Colon (tissue), 2 donors: ENCODE results near the gene RCSD1.

ENCODE experiments used
- FAIRE-seq: peaks from 2 replicates; lab custom pipeline; 2012; peaks lifted over from hg19 to GRCh38; lab: Jason Lieb, UNC
- donor health status: control.
- donor health status: control.

Gene RCSD1

GRCh38 chr1:167643441-167643840, 13.4 kb downstream of the RCSD1 start:
- no peak for FAIRE-seq

DNA sequence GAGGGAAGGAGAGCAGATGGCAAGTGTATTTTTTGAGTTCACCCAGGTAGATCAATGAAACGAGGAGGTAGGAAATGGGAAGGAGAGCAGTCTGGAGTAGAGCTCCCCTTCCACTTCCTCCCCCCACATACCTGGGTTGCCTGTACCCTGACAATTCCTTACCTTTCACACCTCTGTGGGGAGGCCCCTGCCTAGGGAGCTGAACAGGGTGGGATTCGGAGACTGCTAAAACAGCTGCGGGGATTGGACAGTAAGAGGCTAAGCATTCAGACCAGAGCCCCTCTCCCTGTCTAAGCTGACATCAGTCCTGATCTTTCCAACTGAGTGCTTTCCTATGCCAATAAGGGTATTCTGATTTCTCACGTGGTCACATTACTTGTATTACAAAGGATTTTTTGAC, 14.5 kb downstream of the RCSD1 start:
- no peak for FAIRE-seq

DNA sequence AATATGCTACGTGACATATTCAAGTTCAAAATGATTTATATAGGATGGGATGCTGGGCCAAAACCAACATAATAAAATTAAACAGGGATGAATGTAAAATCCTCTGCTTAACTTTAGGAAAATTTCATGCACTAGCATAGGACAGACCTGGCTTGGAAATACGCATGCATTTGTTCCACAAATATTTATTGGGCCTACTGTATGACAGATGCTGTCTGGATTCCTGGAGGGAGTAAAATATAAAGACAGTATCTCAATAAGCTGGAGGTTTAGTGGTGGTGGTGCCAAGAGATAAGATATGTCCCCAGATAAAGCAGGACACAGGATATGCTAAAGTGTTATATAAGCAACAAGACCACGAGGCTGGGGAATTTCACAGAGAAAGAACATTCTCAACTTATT, 15.1 kb downstream of the RCSD1 start:
- no peak for FAIRE-seq

GRCh38 chr1:167645625-167646414, 15.8 kb downstream of the RCSD1 start:
- FAIRE-seq: no peak

- FAIRE-seq: no peak
Measured at GRCh38 chr1:167648252-167648849, 18.3 kb downstream of the RCSD1 start.

GRCh38 chr1:167648978-167649744, 19.1 kb downstream of the RCSD1 start:
- no peak for FAIRE-seq

- no peak for FAIRE-seq
Measured at GRCh38 chr1:167650269-167651160, 20.5 kb downstream of the RCSD1 start.

DNA sequence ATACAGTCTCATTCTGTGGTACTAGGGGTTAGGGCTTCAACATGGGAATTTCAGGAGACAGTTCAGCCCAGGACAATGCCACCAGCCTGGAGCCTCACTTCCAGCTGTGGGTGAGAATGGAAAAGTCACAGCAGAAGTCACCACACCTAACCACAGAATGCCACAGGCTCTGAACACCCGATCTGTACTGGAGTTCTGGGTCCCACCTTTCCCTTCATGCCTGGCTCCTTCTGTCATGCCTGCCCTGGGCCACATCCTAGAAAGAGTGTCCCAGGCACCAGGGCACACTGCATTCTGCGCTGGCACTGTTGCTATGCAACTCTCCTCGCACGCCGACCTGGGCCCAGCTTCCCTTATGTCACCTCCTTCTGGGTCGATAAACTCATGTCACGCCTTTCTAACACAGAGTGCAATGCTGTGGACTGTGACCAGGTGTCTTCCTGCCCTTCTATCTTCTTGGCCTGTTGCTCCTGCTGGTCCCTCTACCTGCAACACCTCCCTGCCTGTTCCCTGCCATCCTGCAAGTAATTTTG, 21.2 kb downstream of the RCSD1 start:
- FAIRE-seq: no peak

GRCh38 chr1:167654975-167655575, 25.0 kb downstream of the RCSD1 start:
- no peak for FAIRE-seq

GRCh38 chr1:167656657-167657056, 26.6 kb downstream of the RCSD1 start:
- FAIRE-seq: no peak

DNA sequence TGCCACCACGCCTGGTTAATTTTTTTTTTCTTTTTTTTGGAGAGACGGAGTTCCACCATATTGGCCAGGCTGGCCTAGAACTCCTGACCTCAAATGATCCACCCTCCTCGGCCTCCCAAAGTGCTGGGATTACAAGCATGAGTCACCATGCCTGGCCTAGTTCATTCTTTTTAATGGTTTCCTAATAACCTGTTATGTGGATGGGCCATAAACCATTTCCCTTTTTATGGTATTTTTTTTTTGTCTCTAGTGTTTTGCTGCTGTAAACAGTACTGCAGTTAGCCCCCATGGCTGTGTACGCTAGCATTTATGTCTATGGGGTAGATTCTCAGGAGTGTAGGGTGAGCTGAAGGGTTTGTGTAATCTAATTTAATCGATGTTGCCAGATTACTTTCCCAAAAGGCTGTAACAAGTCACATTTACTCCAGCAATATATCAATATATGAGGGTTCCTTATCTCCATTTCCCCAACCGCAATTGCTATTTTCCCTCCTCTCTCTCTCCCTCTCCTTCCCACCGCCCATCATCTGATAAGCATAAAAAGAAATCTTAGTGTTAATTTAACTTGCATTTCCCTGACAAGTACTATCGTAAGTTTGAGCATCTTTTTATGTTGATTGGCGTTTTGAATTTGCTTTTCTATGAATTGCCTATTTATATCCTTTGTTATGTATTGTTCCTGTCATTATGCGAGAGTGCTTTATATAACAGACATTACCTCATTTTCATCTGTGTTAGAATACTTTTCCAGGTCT, 28.7 kb downstream of the RCSD1 start:
- no peak for FAIRE-seq

DNA sequence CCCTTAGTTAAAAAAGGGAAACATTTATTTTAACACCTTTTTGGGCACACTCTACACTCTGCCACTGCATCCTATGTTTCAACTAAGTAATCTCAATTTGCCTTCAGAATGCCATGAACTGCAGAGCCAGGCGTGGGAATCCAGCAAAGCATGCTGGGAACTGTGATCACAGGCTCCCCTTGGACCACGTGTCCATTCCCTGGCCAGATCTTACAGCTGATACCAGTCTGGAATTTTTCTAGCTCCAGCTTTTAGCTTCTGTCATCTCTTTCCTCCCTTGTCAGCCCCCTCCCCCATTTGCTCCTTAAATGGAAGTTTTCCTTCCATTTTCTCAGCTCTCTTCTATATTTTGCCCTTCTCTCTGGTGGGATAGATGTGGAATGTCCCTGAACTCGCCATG, 29.4 kb downstream of the RCSD1 start:
- no peak for FAIRE-seq

GRCh38 chr1:167659881-167660280, 29.8 kb downstream of the RCSD1 start:
- FAIRE-seq: no peak

- no peak for FAIRE-seq
Measured at GRCh38 chr1:167661527-167662426, 31.7 kb downstream of the RCSD1 start.

DNA sequence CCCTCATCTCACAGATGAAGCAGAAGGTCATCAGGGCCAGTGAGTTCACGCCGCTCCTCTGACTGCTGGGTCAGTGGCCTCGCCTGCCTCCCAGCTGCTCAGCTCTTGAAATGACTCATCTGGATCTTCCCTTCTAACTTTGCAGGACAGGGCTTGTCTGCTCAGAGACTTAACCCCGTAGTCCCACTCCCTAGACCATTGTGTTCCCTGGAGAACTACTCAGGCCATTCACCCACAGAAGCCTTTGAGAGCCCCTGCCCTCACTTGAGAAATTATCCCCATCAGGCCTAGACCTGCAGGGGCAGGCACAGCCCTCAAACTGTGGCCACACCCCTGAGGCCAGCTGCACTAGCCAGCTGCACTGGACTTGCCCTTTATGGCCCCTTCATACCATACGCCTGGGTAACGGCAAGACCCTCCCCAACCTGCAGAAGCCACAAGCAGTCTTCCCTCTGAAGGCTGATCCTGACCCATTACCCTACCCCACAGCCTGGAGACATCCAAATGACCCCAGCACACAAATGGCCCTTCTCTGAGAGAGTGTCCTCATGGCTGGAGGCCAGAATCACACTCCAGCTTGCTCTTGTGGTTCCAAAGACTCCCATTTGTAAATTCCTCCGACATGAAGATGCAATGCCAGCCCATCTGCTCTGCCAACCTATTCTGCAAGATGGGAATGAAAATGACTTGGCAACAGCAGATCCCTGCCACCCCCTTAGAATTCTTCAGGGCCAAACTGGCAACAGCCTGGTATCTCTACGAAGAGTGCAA, 33.2 kb downstream of the RCSD1 start:
- no peak for FAIRE-seq

- no peak for FAIRE-seq
Measured at GRCh38 chr1:167665469-167665868, 35.4 kb downstream of the RCSD1 start.

DNA sequence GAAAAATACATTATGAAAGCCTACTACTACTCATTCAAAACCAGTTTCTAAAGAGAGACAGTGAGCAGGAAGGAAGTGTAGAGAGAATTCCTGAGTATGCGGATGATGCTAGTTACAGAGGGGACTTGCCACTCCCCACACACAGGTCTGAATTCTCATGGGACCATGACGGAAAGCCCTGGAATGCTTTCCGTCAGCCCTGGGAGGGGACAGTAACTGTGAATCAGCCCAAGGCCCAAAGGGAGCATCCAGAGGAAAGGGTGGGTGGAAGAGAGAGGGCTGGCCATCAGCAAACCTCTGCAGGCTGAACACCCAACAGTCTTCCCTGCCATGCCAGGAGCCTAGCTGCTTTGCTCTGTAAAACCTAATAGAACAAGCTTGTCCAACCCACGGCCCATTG, 36.4 kb downstream of the RCSD1 start:
- FAIRE-seq: no peak

DNA sequence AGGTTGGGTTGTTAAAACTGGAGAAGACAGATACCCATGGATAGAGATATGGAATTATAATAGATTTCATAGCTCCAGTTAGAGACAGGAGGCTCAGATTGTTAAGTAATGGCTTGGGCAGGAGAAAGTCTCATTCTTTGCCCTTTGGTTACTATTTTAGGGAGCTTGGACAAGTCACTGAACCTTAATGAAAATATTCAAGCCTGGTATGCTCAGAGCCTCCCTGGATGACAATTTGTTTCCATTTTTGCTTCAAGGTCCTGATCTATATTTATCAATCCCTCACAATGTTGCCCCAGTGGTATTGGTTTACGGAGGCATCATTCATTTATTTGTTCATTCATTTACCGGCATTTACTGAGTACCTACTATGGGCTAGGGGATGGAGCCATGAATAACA, 37.5 kb downstream of the RCSD1 start:
- no peak for FAIRE-seq

DNA sequence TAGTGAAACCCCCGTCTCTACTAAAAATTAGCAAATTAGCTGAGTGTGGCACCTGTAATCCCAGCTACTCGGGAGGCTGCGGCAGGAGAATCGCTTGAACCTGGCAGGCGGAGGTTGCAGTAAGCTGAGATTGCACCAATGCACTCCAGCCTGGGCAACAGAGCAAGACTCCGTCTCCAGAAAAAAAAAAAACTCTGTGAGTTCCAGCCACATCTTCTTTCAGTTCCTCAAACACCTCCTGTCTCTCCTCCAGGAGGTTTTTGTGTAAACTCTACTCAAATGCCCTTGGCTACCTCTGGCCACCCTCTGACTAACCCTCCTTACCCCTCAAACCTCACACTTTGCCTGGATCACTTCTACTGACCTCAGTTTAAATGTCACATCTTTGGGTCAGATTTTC, 38.1 kb downstream of the RCSD1 start:
- no peak for FAIRE-seq
